ENCODE measurements around the gene SND1. TPM values are rescaled to one million over a fixed set of nuclear protein-coding genes. Genes with fewer than 3 reads are reported as not detected.
A peak's percentile ranks its signal among the peaks of the same experiment; 100 is the strongest.

SND1 gene
- polyA plus RNA-seq, 3 donors = 46.5 to 97.3 (median 79.8) TPM

DNA sequence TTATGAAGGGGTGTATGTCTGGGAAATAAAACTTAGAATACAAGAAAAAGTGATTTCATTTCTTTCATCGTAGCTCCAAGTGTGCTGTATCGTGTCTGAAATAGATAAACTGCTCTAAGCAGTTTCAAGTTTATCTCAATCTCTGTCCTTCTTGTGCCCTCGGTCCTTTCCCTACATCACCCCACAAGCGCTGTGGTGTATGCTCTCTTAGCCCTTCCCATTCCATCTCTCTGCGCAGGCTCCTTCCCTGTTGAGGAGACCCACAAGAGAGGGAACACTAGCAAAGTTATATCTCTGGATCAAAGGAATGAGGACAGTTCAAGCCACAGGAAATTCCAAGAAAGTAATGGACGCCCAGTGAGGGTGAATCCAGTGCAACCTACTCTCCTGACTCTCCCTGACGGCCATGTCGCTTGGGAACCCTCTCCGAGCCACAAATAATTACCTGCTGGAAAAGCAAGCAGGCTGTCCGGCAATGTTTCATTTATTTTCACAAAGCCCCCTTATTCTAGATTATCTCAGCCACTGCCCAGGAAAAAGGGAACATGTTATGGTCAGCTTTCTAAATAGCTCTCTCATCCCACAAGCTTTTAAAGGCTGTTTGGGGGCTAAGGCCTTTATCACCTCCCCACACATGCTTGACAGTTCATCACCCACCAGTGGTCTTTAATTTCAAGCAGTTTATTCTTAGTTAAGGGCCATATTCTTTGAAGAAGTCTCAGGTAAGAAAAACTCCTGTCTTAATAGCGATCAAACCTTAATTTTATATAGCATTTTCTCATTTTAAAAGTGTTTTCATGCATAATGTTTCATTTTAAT, 344.5 kb downstream of the SND1 start:
- H3K27me3 Mint-ChIP-seq (ENCODE audit: low read depth in 3 of 3) = peaks cover 0 to 2% (median 0%) of the 10 kb centered on the region in 3 donors
- peaks cover 8% of the 10 kb centered on the region for H4K20me1 ChIP-seq (ENCODE audit: insufficient read depth, low read length)
- peaks cover 38 to 71% of the 10 kb centered on the region in 2 donors for H3K36me3 ChIP-seq (replicated peaks in 1 of 2; ENCODE audit: control insufficient read depth in 1 of 2, insufficient read depth in 2 of 2, low read length in 2 of 2)
- TF ChIP-seq, protein P1, sequence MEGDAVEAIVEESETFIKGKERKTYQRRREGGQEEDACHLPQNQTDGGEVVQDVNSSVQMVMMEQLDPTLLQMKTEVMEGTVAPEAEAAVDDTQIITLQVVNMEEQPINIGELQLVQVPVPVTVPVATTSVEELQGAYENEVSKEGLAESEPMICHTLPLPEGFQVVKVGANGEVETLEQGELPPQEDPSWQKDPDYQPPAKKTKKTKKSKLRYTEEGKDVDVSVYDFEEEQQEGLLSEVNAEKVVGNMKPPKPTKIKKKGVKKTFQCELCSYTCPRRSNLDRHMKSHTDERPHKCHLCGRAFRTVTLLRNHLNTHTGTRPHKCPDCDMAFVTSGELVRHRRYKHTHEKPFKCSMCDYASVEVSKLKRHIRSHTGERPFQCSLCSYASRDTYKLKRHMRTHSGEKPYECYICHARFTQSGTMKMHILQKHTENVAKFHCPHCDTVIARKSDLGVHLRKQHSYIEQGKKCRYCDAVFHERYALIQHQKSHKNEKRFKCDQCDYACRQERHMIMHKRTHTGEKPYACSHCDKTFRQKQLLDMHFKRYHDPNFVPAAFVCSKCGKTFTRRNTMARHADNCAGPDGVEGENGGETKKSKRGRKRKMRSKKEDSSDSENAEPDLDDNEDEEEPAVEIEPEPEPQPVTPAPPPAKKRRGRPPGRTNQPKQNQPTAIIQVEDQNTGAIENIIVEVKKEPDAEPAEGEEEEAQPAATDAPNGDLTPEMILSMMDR (IDR thresholded peaks at IDR 0.05) = no peak
- no peak overlapping the region for H3K9ac ChIP-seq (ENCODE audit: insufficient read depth, low read length, poor library complexity, severe bottlenecking)
- 99% methylated on average over 9 of the region's 11 CpGs for WGBS (ENCODE audit: insufficient coverage)
- no peak overlapping the region for H3K4me3 Mint-ChIP-seq
- H3K4me1 Mint-ChIP-seq = peaks cover 26% of the 10 kb centered on the region
- H3K27ac Mint-ChIP-seq = peak overlapping the region in 1 of 7 donors; percentile 54
- H3K4me2 ChIP-seq (replicated peaks; ENCODE audit: extremely low read depth, low read length, poor library complexity, severe bottlenecking) = no peak overlapping the region
- no peak for DNase-seq
- H2AFZ ChIP-seq (ENCODE audit: insufficient read depth, low read depth, low read length, poor library complexity, severe bottlenecking) = no peak overlapping the region
- peaks cover 57 to 64% of the 10 kb centered on the region in 2 donors for H3K36me3 Mint-ChIP-seq
- intact Hi-C loops (cut with micrococcal nuclease) = no loop called here
- H3K4me3 ChIP-seq (replicated peaks in 1 of 3; ENCODE audit: low read depth in 2 of 3, low read length in 3 of 3) = no peak overlapping the region
- no peaks in the 10 kb centered on the region for H3K9me3 ChIP-seq (replicated peaks in 1 of 2; ENCODE audit: control insufficient read depth in 1 of 2, insufficient read depth in 1 of 2, low read length in 2 of 2)
- H3K9me3 Mint-ChIP-seq = no peaks in the 10 kb centered on the region
- no peaks in the 10 kb centered on the region for H3K79me2 ChIP-seq (ENCODE audit: insufficient read depth, low read length)
- H3K27me3 ChIP-seq (ENCODE audit: control insufficient read depth in 2 of 2, insufficient read depth in 2 of 2, low read length in 2 of 2) = no peaks in the 10 kb centered on the region
- H3K4me1 ChIP-seq (ENCODE audit: control insufficient read depth in 1 of 2, insufficient read depth in 2 of 2, low read length in 2 of 2) = peaks cover 18 to 24% of the 10 kb centered on the region in 2 donors
- no peak overlapping the region for H3K27ac ChIP-seq (ENCODE audit: low read depth in 1 of 2, low read length in 2 of 2)

DNA sequence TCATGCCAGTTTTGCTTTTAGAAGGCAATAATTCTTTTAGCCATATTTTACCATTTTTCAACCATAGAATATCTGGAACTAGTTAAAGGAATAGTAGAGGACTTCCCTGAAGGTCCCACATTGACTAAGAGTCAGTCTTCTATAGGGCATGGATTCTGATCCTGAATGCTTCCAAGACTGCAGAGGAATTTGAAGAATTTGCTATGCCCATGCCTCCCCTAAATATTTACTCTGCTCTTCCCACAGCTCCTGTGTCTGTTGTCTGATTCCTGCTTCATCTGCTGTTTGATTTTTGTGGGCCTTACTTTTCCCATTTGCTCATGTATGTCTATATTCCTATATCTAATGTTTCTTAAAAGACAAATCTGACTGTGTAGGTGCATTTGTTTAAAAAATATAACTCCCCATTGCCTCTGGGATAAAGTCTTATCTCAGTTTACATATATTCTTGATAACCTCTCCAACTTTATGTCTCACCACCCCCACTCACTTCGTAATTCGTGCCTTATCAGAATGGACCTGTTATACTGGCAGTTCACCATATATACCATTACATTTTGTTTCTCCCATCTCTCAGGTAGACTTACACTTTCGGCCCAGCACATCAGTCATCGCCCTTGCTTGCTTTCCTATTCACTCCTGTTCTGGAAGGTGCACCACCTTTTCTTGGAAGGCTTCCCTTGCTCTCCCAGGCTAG, 345.4 kb downstream of the SND1 start:
- H2AFZ ChIP-seq (ENCODE audit: insufficient read depth, low read depth, low read length, poor library complexity, severe bottlenecking) = no peak overlapping the region
- peaks cover 51 to 61% of the 10 kb centered on the region in 2 donors for H3K36me3 Mint-ChIP-seq
- no peak overlapping the region for H3K27ac Mint-ChIP-seq
- no peak overlapping the region for H3K4me2 ChIP-seq (replicated peaks; ENCODE audit: extremely low read depth, low read length, poor library complexity, severe bottlenecking)
- no peaks in the 10 kb centered on the region for H3K79me2 ChIP-seq (ENCODE audit: insufficient read depth, low read length)
- no peak overlapping the region for H3K9ac ChIP-seq (ENCODE audit: insufficient read depth, low read length, poor library complexity, severe bottlenecking)
- H3K9me3 Mint-ChIP-seq = no peaks in the 10 kb centered on the region
- H3K27me3 ChIP-seq (ENCODE audit: control insufficient read depth in 2 of 2, insufficient read depth in 2 of 2, low read length in 2 of 2) = no peaks in the 10 kb centered on the region
- no peak overlapping the region for H3K4me3 ChIP-seq (replicated peaks in 1 of 3; ENCODE audit: low read depth in 2 of 3, low read length in 3 of 3)
- H4K20me1 ChIP-seq (ENCODE audit: insufficient read depth, low read length) = peaks cover 8% of the 10 kb centered on the region
- H3K9me3 ChIP-seq (replicated peaks in 1 of 2; ENCODE audit: control insufficient read depth in 1 of 2, insufficient read depth in 1 of 2, low read length in 2 of 2) = no peaks in the 10 kb centered on the region
- peaks cover 18 to 26% of the 10 kb centered on the region in 2 donors for H3K4me1 ChIP-seq (ENCODE audit: control insufficient read depth in 1 of 2, insufficient read depth in 2 of 2, low read length in 2 of 2)
- peaks cover 31 to 67% of the 10 kb centered on the region in 2 donors for H3K36me3 ChIP-seq (replicated peaks in 1 of 2; ENCODE audit: control insufficient read depth in 1 of 2, insufficient read depth in 2 of 2, low read length in 2 of 2)
- no peak for DNase-seq
- TF ChIP-seq, protein P1 (IDR thresholded peaks at IDR 0.05) = no peak
- intact Hi-C loops (cut with micrococcal nuclease) = no loop called here
- WGBS (ENCODE audit: insufficient coverage) = 96% methylated on average over 4 of the region's 4 CpGs
- no peak overlapping the region for H3K4me3 Mint-ChIP-seq
- H3K27ac ChIP-seq (ENCODE audit: low read depth in 1 of 2, low read length in 2 of 2) = no peak overlapping the region
- peaks cover 26% of the 10 kb centered on the region for H3K4me1 Mint-ChIP-seq
- peaks cover 0 to 2% (median 0%) of the 10 kb centered on the region in 3 donors for H3K27me3 Mint-ChIP-seq (ENCODE audit: low read depth in 3 of 3)

Measured in CD14-positive monocyte (primary cell).